Activated CD8-positive, alpha-beta memory T cell treated with anti-CD3 and anti-CD28 coated beads, Interleukin-2, amount 50 U/mL, for 4 hours (primary cell): ENCODE measurements around the gene KIF18A.
"Not testable (repeated sequence)": the region's sequence is repeated elsewhere in the genome, so short reads cannot be mapped to it uniquely, and the experiment has no call there.

ENCODE experiments used
- DNase-seq: peaks from one replicate; pipeline ENCODE4 v3.0.0-alpha.2; 2020

KIF18A gene

GRCh38 chr11:28105869-28106268 lies 2.1 kb downstream of the KIF18A start:
- DNase-seq: no peak

GRCh38 chr11:28104984-28105383 lies 3.0 kb downstream of the KIF18A start:
- DNase-seq: no peak

GRCh38 chr11:28104425-28104824 lies 3.5 kb downstream of the KIF18A start:
- DNase-seq: no peak

GRCh38 chr11:28102300-28102699 lies 5.7 kb downstream of the KIF18A start:
- DNase-seq: not testable (repeated sequence)

GRCh38 chr11:28100665-28101064 lies 7.3 kb downstream of the KIF18A start:
- DNase-seq: no peak

- no peak for DNase-seq
These were observed 8.2 kb downstream of the KIF18A start for GRCh38 chr11:28099715-28100114.

- no peak for DNase-seq
These were observed 9.7 kb downstream of the KIF18A start for GRCh38 chr11:28098257-28098656.

DNA sequence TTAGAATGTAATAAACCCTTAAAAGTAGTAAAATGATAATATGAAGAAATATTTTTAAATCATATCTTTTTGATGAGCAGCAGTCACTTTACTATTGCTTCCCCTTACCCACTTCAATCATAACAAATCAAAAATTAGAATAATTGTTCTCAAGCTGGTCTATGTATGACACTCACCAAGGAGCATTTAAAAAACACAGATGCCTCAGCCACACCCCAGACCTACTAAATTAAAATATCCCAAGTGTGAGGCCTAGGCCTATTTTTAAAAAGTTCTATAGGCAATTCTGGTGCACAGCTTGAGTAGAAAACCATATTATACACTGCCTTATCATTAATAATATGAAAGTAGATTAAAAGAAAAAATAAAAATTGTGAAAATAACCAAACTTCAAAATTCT lies 15.2 kb downstream of the KIF18A start:
- no peak for DNase-seq

DNA sequence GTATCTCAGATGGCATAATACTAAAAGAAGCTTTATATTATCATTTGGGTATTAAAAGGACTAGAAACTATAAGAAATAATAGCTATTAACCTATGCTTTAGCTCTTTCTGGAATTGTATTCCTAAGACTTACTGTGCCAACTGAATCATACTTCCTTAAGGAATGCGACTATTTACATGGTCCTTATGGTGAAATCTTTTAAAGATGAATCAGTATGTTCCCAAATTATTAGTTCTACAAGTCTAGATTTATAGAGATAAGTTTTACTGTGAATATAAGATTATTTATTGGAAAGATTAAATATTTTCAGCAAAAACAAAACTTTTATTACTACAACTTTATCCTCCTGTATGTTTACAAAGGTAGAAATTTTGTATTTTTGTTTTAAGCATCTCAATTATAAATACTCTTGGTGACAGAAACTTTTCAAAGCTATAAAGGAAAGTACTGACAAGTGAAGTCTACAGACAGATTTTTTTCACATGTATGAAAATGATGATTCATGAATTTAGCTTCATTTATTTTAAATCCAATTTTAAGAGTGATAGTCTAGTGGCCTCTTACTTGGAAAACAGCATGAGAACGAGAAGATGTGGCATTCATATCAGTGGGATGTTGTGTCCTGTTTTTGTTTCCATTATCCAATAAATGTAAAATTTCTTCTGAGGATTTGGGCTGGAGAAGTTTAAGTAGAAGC lies 17.8 kb downstream of the KIF18A start:
- DNase-seq: no peak

GRCh38 chr11:28089378-28089777 lies 18.6 kb downstream of the KIF18A start:
- DNase-seq: no peak

GRCh38 chr11:28087693-28088092 lies 20.3 kb downstream of the KIF18A start:
- not testable (repeated sequence) for DNase-seq

DNA sequence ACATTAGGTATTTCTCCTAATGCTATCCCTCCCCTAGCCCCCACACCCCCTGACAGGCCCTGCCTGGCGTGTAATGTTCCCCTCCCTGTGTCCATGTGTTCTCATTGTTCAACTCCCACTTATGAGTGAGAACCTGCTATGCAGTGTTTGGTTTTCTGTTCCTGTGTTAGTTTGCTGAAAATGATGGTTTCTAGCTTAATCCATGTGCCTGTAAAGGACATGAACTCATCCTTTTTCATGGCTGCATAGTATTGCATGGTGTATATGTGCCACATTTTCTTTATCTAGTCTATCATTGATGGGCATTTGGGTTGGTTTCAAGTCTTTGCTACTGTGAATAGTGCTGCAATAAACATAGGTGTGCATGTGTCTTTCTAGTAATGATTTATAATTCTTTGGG lies 20.8 kb downstream of the KIF18A start:
- DNase-seq: not testable (repeated sequence)

- no peak for DNase-seq
These were observed 21.4 kb downstream of the KIF18A start for GRCh38 chr11:28086569-28086968.

DNA sequence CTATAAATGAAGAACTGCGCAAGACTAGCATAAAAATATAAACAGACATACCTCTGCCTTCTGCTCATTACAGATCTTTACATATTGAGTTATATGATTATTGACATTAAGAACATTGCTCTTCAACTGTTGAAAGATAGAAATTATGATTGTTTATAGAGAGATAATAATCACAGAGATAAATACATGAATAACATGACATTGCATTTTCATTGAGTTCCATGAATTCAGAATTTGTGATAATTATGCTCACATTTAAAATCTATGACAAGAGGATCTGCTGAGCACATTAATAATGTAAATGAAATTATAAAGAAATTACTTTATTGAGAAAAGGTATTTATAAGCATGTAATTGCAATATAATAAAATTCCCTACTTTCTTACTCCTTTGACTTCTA lies 24.8 kb downstream of the KIF18A start:
- DNase-seq: no peak

DNA sequence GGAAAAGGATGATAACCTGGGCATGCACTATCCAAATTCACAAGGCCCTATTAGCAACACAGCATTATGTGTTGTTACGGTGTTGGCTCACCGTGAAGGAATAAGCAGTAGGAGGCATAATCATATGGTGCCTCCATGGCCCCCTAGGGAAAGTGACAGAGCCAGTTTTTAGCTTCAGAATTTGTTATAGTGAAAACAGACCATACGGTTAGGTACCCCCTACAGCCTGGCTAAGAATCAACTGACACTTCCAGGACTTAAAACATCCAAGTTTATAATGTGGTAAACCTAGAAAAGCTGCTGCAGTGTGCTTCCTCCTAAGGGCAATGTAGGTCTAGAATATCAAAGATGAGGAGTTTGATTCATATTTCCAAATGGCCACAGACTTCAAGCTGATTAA lies 30.4 kb downstream of the KIF18A start:
- DNase-seq: no peak

DNA sequence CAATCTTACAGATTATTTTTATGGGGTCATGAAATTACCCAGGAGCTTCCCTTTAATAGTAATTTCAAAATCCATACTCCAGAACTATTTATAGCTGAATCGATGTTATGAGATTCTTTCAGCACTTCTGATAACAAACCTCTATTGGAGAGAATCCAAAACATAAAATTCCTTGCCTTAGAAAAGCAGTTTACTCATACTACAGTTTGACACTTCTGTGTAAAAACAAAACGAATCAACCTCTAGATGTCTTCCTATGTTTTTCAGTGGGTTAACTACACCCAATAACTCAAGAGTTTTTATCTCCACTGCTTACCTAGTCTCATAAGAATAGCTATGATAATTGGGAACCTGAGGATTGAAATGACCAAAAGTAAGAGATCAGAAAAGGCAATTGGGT lies 35.6 kb downstream of the KIF18A start:
- no peak for DNase-seq

GRCh38 chr11:28071305-28071704 lies 36.7 kb downstream of the KIF18A start:
- no peak for DNase-seq

- DNase-seq: no peak
These were observed 49.6 kb downstream of the KIF18A start for GRCh38 chr11:28058333-28058732.

DNA sequence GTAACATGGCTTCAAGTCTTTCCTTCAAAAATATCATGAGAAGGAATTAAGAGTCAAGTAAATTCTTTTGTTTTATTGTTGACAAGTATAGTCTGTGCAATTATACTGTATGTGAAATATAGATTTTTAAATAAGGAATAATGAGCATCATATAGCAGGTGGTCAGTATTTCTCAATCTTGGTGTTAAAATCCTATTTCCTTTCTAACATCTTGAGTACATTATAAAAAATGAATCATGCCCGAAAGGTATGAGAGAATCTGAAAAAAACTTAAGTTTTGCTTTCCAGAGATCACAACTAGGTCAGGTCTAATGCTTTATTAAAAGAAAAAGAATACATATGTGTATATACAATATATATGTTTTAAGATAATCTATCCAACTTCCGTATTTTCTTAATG lies 53.1 kb downstream of the KIF18A start:
- DNase-seq: no peak

GRCh38 chr11:28049338-28050216 lies 58.4 kb downstream of the KIF18A start:
- no peak for DNase-seq

GRCh38 chr11:28048812-28049211 lies 59.1 kb downstream of the KIF18A start:
- DNase-seq: no peak

- DNase-seq: no peak
These were observed 63.8 kb downstream of the KIF18A start for GRCh38 chr11:28043930-28044709.

GRCh38 chr11:28040384-28040783 lies 67.6 kb downstream of the KIF18A start:
- DNase-seq: no peak

GRCh38 chr11:28038775-28039174 lies 69.2 kb downstream of the KIF18A start:
- DNase-seq: no peak
